Activated naive CD4-positive, alpha-beta T cell treated with anti-CD3 and anti-CD28 coated beads, Interleukin-2, amount 50 U/mL, for 72 hours (primary cell): ENCODE measurements around the gene COPE. TPM values are rescaled to one million over a fixed set of nuclear protein-coding genes. Genes with fewer than 3 reads are reported as not detected.
"Not testable (repeated sequence)": the region's sequence is repeated elsewhere in the genome, so short reads cannot be mapped to it uniquely, and the experiment has no call there.

Source experiments
- ATAC-seq, 2 donors: fragments of 150-1000 bp; cut with Tn5 transposase; 2 replicates each; pipeline ENCODE4 v1.10.0; 2021; ENCODE audit warnings: mild to moderate bottlenecking in 2 of 2, moderate library complexity in 2 of 2
- DNase-seq, 2 donors: peaks; one replicate each; pipeline ENCODE4 v3.0.0; 2021 to 2022; ENCODE audit warnings: low spot score in 2 of 2
- H3K27ac Mint-ChIP-seq, 2 donors: one replicate each; pipeline ENCODE4 v1.8.0; 2022; ENCODE audit warnings: mild to moderate bottlenecking in 2 of 2, mixed read lengths in 2 of 2
- H3K36me3 Mint-ChIP-seq, 2 donors: one replicate each; pipeline ENCODE4 v1.8.0; 2022; ENCODE audit warnings: mixed read lengths in 2 of 2
- H3K9me3 Mint-ChIP-seq, 2 donors: one replicate each; pipeline ENCODE4 v1.8.0; 2022; ENCODE audit warnings: mixed read lengths in 2 of 2
- total RNA-seq, 2 donors: library from RNA; stranded (reverse); gene quantifications; one replicate each; pipeline ENCODE4 v1.2.3, GENCODE V29; 2022

The COPE gene
- total RNA-seq = 100 to 1,000 TPM; 147 to 190 TPM

DNA sequence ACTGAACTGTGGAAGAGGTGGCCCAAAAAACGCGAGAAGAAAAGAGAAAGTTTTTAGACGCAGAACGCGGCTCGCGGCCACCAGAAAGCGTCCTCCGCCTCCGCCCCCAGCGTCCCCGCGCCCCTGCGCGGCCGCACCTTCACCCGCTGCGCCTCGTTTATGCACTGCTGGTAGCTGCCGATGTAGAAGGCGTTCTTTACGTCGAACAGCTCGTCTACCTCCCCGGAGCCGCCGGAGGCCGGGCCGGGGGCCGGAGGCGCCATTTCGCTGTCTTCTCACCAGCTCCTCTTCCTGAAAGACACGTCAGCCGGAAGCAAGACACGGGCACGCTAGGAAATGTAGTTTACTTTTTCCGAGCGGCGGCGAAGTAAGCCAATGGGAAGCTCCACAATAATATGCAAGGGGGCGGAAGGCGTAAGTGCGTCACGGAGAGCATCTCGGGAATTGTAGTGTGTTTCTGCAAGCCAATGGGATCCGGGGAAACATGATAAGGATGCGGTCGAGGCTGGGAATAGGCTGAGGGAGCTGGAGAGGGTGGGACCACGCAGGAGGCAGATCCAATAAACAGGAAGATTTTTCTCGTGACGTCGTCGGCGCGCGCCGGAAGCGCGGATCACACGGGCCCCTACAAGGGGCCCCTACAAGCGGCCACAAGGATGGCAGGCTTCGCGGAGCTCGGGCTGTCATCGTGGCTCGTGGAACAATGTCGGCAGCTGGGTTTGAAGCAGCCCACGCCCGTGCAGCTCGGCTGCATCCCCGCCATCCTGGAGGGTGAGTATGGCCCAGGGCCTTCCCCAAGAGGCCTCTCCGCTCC, at the start of gene COPE, which contains the start of gene DDX49:
TSS of gene COPE (minus strand) at position 302 of the 814 bp plus-strand sequence. CDS start at position 263, 39 bp downstream.
TSS of gene DDX49 (plus strand) at position 630 of the 814 bp plus-strand sequence. CDS start at position 657, 27 bp downstream.
- Mint-ChIP-seq H3K27ac (peak within 1 kb of the TSS; percentile 93 to 98), H3K36me3 (peaks cover 15 to 27% of the 10 kb centered on the region in 2 donors), H3K9me3 (no peaks in the 10 kb centered on the region)
- peak; percentile 93 to 98 for DNase-seq
- ATAC-seq = peak; percentile 96 to 97

GRCh38 chr19:18967358-18968146, 48.4 kb upstream of the COPE start:
- Mint-ChIP-seq H3K9me3 (no peaks in the 10 kb centered on the region), H3K27ac (no peak overlapping the region), H3K36me3 (no peaks in the 10 kb centered on the region)
- no peak for ATAC-seq
- no peak for DNase-seq

GRCh38 chr19:18966307-18966706, 47.1 kb upstream of the COPE start:
- H3K36me3 Mint-ChIP-seq = no peaks in the 10 kb centered on the region
- ATAC-seq = no peak

GRCh38 chr19:18964121-18964520, 44.9 kb upstream of the COPE start:
- no peak overlapping the region for H3K27ac Mint-ChIP-seq
- no peaks in the 10 kb centered on the region for H3K36me3 Mint-ChIP-seq
- ATAC-seq (no peak), DNase-seq (no peak)
- no peaks in the 10 kb centered on the region for H3K9me3 Mint-ChIP-seq

More at GRCh38 chr19:18966307-18966706, 47.1 kb upstream of the COPE start:
- no peaks in the 10 kb centered on the region for H3K9me3 Mint-ChIP-seq
- no peak for DNase-seq
- H3K27ac Mint-ChIP-seq = no peak overlapping the region

DNA sequence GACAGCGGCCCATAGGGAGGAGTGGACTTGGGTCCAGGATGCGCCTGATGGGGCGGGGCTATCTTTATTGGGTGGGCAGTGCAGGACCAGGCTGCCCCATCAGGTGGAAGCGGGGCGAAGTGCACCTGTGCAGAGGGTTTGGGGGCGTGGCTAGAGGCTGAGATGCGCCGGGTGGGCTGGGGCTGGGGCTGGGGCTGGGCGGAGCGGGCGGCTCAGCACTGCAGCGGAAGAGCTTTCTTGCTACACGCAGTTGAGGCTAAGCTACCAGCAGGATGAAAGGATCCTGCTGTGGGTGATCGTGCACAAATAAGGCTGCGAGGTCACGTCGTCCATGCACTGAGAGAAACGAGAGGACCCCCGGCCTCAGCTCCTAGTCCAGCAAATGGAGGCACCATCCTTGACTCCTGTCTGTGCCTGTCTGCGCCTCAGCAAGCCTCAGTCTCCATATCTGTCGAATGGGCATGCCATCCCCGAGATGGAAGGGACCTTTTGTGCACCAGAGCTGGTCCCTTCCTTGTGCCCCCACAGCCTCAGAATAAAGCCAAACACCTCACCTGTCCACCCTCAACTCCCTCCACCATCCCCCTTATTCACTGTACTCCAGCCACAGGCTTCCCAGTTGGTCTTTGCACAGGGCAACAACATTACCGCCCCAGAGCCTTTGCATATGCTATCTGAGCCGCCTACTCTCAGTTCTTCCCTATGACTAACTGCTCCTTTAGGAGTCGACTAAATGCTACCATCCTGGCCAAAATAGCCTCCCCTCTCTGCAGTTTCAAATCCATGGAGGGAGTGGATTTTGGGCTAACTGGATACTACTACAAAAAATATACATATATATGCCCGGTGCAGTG, 42.8 kb upstream of the COPE start:
- Mint-ChIP-seq H3K36me3 (no peaks in the 10 kb centered on the region), H3K9me3 (no peaks in the 10 kb centered on the region), H3K27ac (no peak overlapping the region)
- ATAC-seq (peak in 1 of 2 donors; percentile 26), DNase-seq (no peak)

DNA sequence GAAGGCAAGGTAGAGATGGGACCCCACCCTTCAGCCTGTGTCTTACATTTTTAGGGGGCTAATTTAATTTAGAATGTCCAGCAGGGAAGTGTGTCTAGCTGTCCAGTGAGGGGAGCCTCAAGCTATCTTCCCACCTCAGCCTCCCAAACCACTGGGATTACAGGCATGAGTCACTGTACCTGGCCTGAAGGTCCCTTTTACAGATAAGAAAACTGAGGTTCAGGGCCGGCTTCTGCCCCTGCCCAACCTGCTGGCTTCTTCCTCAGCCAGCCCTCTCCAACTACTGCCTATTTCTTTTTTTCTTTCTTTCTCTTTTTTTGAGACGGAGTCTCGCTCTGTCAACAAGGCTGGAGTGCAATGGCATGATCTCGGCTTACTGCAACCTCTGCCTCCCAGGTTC, 41.2 kb upstream of the COPE start:
- Mint-ChIP-seq H3K27ac (no peak overlapping the region), H3K9me3 (no peaks in the 10 kb centered on the region), H3K36me3 (no peaks in the 10 kb centered on the region)
- DNase-seq (no peak), ATAC-seq (no peak)

DNA sequence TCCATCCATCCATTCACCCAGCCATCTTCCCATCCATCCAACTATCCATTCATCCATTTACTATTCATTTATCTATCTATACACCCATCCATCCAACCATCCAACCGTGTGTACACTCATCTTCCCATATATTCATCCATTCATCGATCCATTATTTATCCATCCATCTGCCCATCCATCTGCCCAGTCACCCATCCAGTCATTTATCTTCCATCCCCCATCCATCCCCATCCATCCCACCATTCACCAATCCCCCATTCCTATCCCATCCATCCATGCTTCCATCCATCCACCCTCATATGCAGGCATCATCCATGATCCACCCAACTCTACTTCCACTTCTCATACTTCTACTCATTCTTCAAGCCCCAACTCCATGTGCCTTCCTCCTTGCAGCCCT, 35.9 kb upstream of the COPE start:
- DNase-seq (no peak), ATAC-seq (no peak)
- no peak overlapping the region for H3K27ac Mint-ChIP-seq
- no peaks in the 10 kb centered on the region for H3K36me3 Mint-ChIP-seq
- H3K9me3 Mint-ChIP-seq = peaks cover 6% of the 10 kb centered on the region in 2 donors

- no peak for ATAC-seq
These were observed 34.9 kb upstream of the COPE start for GRCh38 chr19:18954094-18954493.

GRCh38 chr19:18952364-18953003, 33.3 kb upstream of the COPE start:
- H3K9me3 Mint-ChIP-seq, DNase-seq, H3K36me3 Mint-ChIP-seq, H3K27ac Mint-ChIP-seq, ATAC-seq: not testable (repeated sequence)

More at GRCh38 chr19:18954094-18954493, 34.9 kb upstream of the COPE start:
- DNase-seq = no peak
- no peaks in the 10 kb centered on the region for H3K36me3 Mint-ChIP-seq
- H3K27ac Mint-ChIP-seq = no peak overlapping the region
- H3K9me3 Mint-ChIP-seq = peaks cover 6% of the 10 kb centered on the region in 2 donors

DNA sequence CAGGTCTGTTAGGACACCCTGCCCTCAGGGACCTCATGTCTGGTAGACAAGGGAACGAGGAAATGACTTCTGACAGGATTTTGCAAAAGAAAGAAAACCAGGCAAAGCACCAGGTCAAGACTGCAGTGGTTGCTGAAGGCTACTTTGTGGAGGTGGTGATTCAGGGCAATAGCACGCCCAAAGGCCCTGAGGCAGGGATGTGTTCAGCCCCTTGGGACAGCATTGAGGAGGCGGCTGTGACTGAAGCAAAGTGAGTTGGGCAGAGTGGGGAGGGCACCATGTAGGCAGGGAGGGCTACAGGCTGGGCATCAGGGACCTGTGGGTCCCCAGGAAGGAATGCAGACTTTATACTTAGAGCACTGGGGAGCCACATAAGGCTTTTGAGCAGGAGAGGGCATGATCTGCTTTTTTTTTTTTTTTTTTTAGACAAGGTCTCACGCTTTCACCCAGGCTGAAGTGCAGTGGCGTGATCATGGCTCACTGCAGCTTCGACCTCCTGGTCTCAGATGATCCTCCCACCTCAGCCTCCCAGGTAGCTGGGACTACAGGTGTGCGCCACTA, 32.6 kb upstream of the COPE start:
- DNase-seq = no peak
- ATAC-seq = no peak
- Mint-ChIP-seq H3K27ac (no peak overlapping the region), H3K9me3 (peaks cover 6% of the 10 kb centered on the region in 2 donors), H3K36me3 (no peaks in the 10 kb centered on the region)

DNA sequence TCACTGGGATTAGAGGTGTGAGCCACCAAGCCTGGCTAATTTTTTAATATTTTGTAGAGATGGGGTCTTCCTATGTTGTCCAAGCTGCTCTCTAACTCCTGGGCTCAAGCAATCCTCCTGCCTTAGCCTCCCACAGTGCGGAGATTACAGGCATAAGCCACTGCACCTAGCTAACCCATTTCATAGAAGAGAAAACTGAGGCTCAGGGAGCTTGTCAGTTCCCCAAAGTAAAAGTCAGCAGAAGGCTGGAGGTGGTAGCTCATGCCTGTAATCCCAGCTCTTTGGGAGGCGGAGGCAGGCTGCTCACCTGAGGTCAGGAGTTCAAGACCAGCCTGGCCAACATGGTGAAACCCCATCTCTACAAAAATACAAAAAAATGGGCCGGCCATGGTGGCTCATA, 30.7 kb upstream of the COPE start:
- H3K9me3 Mint-ChIP-seq = peaks cover 2% of the 10 kb centered on the region in 2 donors
- ATAC-seq (no peak), DNase-seq (no peak)
- no peak overlapping the region for H3K27ac Mint-ChIP-seq
- H3K36me3 Mint-ChIP-seq = no peaks in the 10 kb centered on the region

DNA sequence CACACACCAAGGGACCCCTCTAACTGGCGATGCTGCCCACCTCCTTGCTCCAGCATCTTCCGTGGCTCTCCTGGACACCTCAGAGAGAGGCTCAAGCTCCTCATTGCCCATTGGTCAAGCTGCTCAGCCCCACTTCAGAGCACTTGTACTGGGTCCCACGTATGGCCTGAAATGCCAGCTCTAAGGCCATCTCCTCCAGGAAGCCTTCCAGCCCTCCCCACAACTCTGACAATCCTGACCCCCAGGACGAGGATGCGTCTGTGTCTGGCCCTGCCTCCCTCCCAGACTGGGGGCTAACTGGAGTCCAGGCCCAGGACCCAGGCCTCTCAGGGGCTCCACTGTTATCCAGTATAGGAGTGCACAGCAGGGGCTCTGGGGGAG, 29.8 kb upstream of the COPE start:
- Mint-ChIP-seq H3K27ac (no peak overlapping the region), H3K9me3 (no peaks in the 10 kb centered on the region), H3K36me3 (no peaks in the 10 kb centered on the region)
- ATAC-seq = no peak
- DNase-seq = no peak

- ATAC-seq (no peak), DNase-seq (no peak)
- no peak overlapping the region for H3K27ac Mint-ChIP-seq
These were observed 29.1 kb upstream of the COPE start for GRCh38 chr19:18948075-18948975.

GRCh38 chr19:18946918-18947317, 27.7 kb upstream of the COPE start:
- DNase-seq (no peak), ATAC-seq (no peak)
- Mint-ChIP-seq H3K36me3 (no peaks in the 10 kb centered on the region), H3K9me3 (no peaks in the 10 kb centered on the region), H3K27ac (no peak overlapping the region)

More at GRCh38 chr19:18948075-18948975, 29.1 kb upstream of the COPE start:
- no peaks in the 10 kb centered on the region for H3K36me3 Mint-ChIP-seq
- no peaks in the 10 kb centered on the region for H3K9me3 Mint-ChIP-seq

DNA sequence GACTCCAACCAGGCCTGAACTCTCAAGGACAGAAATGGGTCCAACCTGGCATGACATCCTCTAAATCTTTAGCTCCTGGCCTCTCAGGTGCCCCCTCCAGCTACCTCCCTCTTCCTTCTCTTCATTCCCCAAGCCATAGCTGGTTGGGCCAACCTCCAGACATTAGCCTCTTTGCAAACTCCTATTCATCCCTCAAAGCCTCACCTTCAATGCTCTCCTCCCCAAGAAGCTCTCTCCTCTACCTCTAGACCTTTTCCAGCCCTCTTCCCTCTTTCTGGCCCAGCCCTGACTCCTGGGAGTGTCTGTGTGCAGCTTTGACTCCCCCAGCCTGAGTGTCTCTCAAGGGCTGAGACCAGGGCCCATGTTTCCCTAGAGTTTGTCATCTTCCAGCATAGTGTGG, 27.1 kb upstream of the COPE start:
- Mint-ChIP-seq H3K36me3 (no peaks in the 10 kb centered on the region), H3K27ac (no peak overlapping the region), H3K9me3 (no peaks in the 10 kb centered on the region)
- ATAC-seq = no peak
- DNase-seq = no peak
